Mesothelial cell of epicardium (in vitro differentiated cells): ENCODE data around the gene DRC3. TPM values are rescaled to one million over a fixed set of nuclear protein-coding genes. Genes with fewer than 3 reads are reported as not detected.
A peak's percentile ranks its signal among the peaks of the same experiment; 100 is the strongest.

Source experiments
- DNase-seq, 2 experiments: peaks; one replicate each; pipeline ENCODE4 v3.0.0; 2021; ENCODE audit warnings: low spot score in 2 of 2; ENCODE audit not compliant: unreplicated experiment in 2 of 2
- H3K27ac Mint-ChIP-seq: 2 replicates; pipeline ENCODE4 v1.8.0; 2021; ENCODE audit warnings: mixed read lengths
- H3K27me3 Mint-ChIP-seq: 2 replicates; pipeline ENCODE4 v1.8.0; 2021; ENCODE audit warnings: low read depth, mixed read lengths
- H3K36me3 Mint-ChIP-seq: 2 replicates; pipeline ENCODE4 v1.8.0; 2021; ENCODE audit warnings: mixed read lengths
- H3K4me1 Mint-ChIP-seq: 2 replicates; pipeline ENCODE4 v1.8.0; 2021; ENCODE audit warnings: mixed read lengths
- H3K4me3 Mint-ChIP-seq: 2 replicates; pipeline ENCODE4 v1.8.0; 2021; ENCODE audit warnings: mild to moderate bottlenecking, moderate library complexity, mixed read lengths
- H3K9me3 Mint-ChIP-seq: 2 replicates; pipeline ENCODE4 v1.8.0; 2021; ENCODE audit warnings: mixed read lengths
- CTCF ChIP-seq: fragments of 200-600 bp; sonication (generic); IDR thresholded peaks from one replicate; pipeline ENCODE4 v1.5.0; 2021; ENCODE audit warnings: antibody characterized with exemption; ENCODE audit not compliant: unreplicated experiment
- total RNA-seq: library from RNA; stranded (reverse); gene quantifications from 3 replicates; pipeline ENCODE4 v1.2.1, GENCODE V29; 2021

DRC3 gene
- total RNA-seq, 1 donor from 2014 or later = 3.2 TPM

- Mint-ChIP-seq H3K9me3 (no peaks in the 10 kb centered on the region), H3K27me3 (no peaks in the 10 kb centered on the region), H3K4me1 (peaks cover 45% of the 10 kb centered on the region), H3K4me3 (peak overlapping the region; percentile 93), H3K36me3 (no peaks in the 10 kb centered on the region), H3K27ac (peak overlapping the region; percentile 93)
- DNase-seq = no peak
- no peak for TF ChIP-seq CTCF
Measured at GRCh38 chr17:18037486-18037885, 64.8 kb downstream of the DRC3 start.

GRCh38 chr17:18038149-18038850, 65.6 kb downstream of the DRC3 start:
- Mint-ChIP-seq H3K4me3 (peak overlapping the region; percentile 93), H3K27me3 (no peaks in the 10 kb centered on the region), H3K27ac (peak overlapping the region; percentile 93), H3K36me3 (no peaks in the 10 kb centered on the region), H3K9me3 (no peaks in the 10 kb centered on the region), H3K4me1 (peaks cover 43% of the 10 kb centered on the region)
- no peak for TF ChIP-seq CTCF
- DNase-seq = no peak

GRCh38 chr17:18038861-18039534, 66.3 kb downstream of the DRC3 start, which contains the start of the genes ATPAF2 and GID4:
TSS of gene ATPAF2 (minus strand) at chr17:18039168. CDS start at chr17:18039013, 155 bp downstream.
TSS of gene GID4 (plus strand) at chr17:18039408. CDS start at chr17:18039465, 57 bp downstream.
- DNase-seq = peak; percentile 99
- Mint-ChIP-seq H3K36me3 (no peaks in the 10 kb centered on the region), H3K9me3 (no peaks in the 10 kb centered on the region), H3K4me3 (peak within 1 kb of the TSS; percentile 93), H3K27me3 (no peaks in the 10 kb centered on the region), H3K27ac (peak within 1 kb of the TSS; percentile 93), H3K4me1 (peaks cover 45% of the 10 kb centered on the region)
- no peak for TF ChIP-seq CTCF

- peak overlapping the region; percentile 93 for H3K4me3 Mint-ChIP-seq
- peaks cover 45% of the 10 kb centered on the region for H3K4me1 Mint-ChIP-seq
- no peaks in the 10 kb centered on the region for H3K9me3 Mint-ChIP-seq
- no peaks in the 10 kb centered on the region for H3K36me3 Mint-ChIP-seq
- peak overlapping the region; percentile 91 for H3K27ac Mint-ChIP-seq
- H3K27me3 Mint-ChIP-seq = no peaks in the 10 kb centered on the region
- DNase-seq = no peak
- TF ChIP-seq CTCF = no peak
Measured at GRCh38 chr17:18039535-18040260, 67.0 kb downstream of the DRC3 start.

- no peaks in the 10 kb centered on the region for H3K27me3 Mint-ChIP-seq
- peak overlapping the region; percentile 91 for H3K27ac Mint-ChIP-seq
- no peak for TF ChIP-seq CTCF
- H3K36me3 Mint-ChIP-seq = no peaks in the 10 kb centered on the region
- H3K4me3 Mint-ChIP-seq = peak overlapping the region; percentile 92
- no peaks in the 10 kb centered on the region for H3K9me3 Mint-ChIP-seq
- no peak for DNase-seq
- H3K4me1 Mint-ChIP-seq = peaks cover 45% of the 10 kb centered on the region
Measured at GRCh38 chr17:18040261-18040858, 67.7 kb downstream of the DRC3 start.
